Tibial nerve (tissue), 4 donors: Measurements from ENCODE around the gene SP140.
"Not testable (repeated sequence)": the region's sequence is repeated elsewhere in the genome, so short reads cannot be mapped to it uniquely, and the experiment has no call there.

Experiments
- CTCF ChIP-seq, 5 experiments: fragments of 200-600 bp in 3 of 5; fragments of 450-650 bp in 2 of 5; sonication (generic) in 3 of 5; IDR thresholded peaks; one replicate each; pipeline ENCODE4 v1.5.1; 2016 to 2019; ENCODE audit warnings: antibody characterized with exemption in 5 of 5, mild to moderate bottlenecking in 3 of 5, moderate library complexity in 2 of 5
- EP300 ChIP-seq, 2 donors: sonication (generic); formaldehyde crosslinking; IDR thresholded peaks; one replicate each; pipeline ENCODE4 v1.6.1; 2017; ENCODE audit warnings: antibody characterized with exemption in 2 of 2, mild to moderate bottlenecking in 1 of 2

DNA sequence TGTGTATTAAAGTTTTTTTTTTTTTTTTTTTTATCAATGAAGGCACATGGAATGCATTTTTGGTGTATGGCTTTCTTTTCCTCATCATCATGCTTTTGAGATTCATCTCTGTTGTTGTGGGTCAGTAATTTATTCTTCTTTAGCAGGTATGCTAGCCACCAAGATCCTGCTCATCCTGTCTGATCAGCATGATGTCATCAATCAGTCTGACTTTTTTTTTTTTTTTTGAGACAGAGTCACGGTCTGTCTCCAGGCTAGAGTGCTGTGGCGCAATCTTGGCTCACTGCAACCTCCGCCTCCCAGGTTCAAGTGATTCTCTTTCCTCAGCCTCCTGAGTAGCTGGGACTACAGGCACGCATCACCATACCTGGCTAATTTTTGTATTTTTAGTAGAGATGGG is 2.7 kb upstream of the SP140 start:
- not testable (repeated sequence) for TF ChIP-seq CTCF, EP300 (IDR thresholded peaks at IDR 0.05)
